ENCODE data around the gene CHAD. TPM values are rescaled to one million over a fixed set of nuclear protein-coding genes. Genes with fewer than 3 reads are reported as not detected.

Gene CHAD
- total and polyA plus RNA-seq, 2 donors (not counting 3 experiments of a cell fraction or from before 2014, with no cell fraction given), result not detected

GRCh38 chr17:50478391-50479381, 10.0 kb upstream of the CHAD start, which contains the start of gene RSAD1:
Gene RSAD1, plus strand, starts transcription at chr17:50478860. Its CDS starts 25 bp downstream, at chr17:50478885.
- dilution Hi-C loops (cut with MboI; ENCODE audit: extremely low pct_ligation_motif_present, low sequenced_read_pairs), result no loop called here
- Histone ChIP-seq H3K9ac (replicated peaks; ENCODE audit: extremely low read depth, insufficient read depth, low read length) (peak within 1 kb of the TSS; percentile 76), H3K36me3 (ENCODE audit: control insufficient read depth in 2 of 2, extremely low read depth in 1 of 2, insufficient read depth in 2 of 2, low read length in 2 of 2) (peaks cover 2 to 3% of the 10 kb centered on the region in 2 experiments), H3K4me2 (ENCODE audit: insufficient read depth, low read length) (peak within 1 kb of the TSS; percentile 95), H3K79me2 (ENCODE audit: control insufficient read depth, insufficient read depth, low read length) (peaks cover 8% of the 10 kb centered on the region), H3K4me3 (replicated peaks in 1 of 3; ENCODE audit: insufficient read depth in 1 of 3, low read depth in 1 of 3, low read length in 3 of 3) (peak within 1 kb of the TSS; percentile 58 to 85 (median 79)), H4K20me1 (replicated peaks; ENCODE audit: control insufficient read depth, extremely low read depth, insufficient read depth, low read length) (no peaks in the 10 kb centered on the region), H3K9me1 (replicated peaks; ENCODE audit: control insufficient read depth, extremely low read depth, insufficient read depth, low read length) (no peaks in the 10 kb centered on the region), H3K27me3 (ENCODE audit: control insufficient read depth in 2 of 2, insufficient read depth in 2 of 2, low read length in 2 of 2) (peaks cover 7 to 17% of the 10 kb centered on the region in 2 experiments), H3K27ac (ENCODE audit: insufficient read depth, low read depth, low read length) (peak within 1 kb of the TSS; percentile 39), H3K9me3 (replicated peaks; ENCODE audit: control insufficient read depth, insufficient read depth, low read length) (no peaks in the 10 kb centered on the region), H2AFZ (ENCODE audit: low read depth, low read length) (peak within 1 kb of the TSS; percentile 50), H3K4me1 (ENCODE audit: control insufficient read depth, extremely low read depth, insufficient read depth, low read length) (peaks cover 20% of the 10 kb centered on the region)
- TF ChIP-seq POLR2AphosphoS5 (IDR thresholded peaks at IDR 0.05; ENCODE audit: insufficient read depth, low read depth, low read length), result peak; percentile 97
- TF ChIP-seq JUN (IDR thresholded peaks at IDR 0.05; ENCODE audit: borderline replicate concordance, insufficient read depth, insufficient read length, low read depth), result no peak
- peak; percentile 77 to 88 for TF ChIP-seq CTCF (IDR thresholded peaks at IDR 0.05; ENCODE audit: extremely low read depth in 1 of 2, insufficient read depth in 1 of 2, low read depth in 1 of 2, low read length in 2 of 2)
- TF ChIP-seq, protein P1, sequence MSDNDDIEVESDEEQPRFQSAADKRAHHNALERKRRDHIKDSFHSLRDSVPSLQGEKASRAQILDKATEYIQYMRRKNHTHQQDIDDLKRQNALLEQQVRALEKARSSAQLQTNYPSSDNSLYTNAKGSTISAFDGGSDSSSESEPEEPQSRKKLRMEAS (IDR thresholded peaks at IDR 0.05; ENCODE audit: insufficient read depth, insufficient read length), result no peak
- TF ChIP-seq POLR2A (IDR thresholded peaks at IDR 0.05; ENCODE audit: low read depth, low read length), result peak; percentile 94
- TF ChIP-seq MYC (IDR thresholded peaks at IDR 0.05; ENCODE audit: low read depth, low read length), result no peak
- TF ChIP-seq EZH2 (IDR thresholded peaks at IDR 0.05; ENCODE audit: borderline replicate concordance, low read depth, low read length, severe bottlenecking), result no peak
- peak; percentile 88 for DNase-seq (ENCODE audit: low read depth, low spot score)
- ChIA-PET POLR2A (interaction anchor here (2.1 kb wide), 1 partner anchor 81 kb away, joined by 8 read pairs; the partner anchor contains the start of gene LRRC59), CTCF (interaction anchor here (0.6 to 2.4 kb wide), 28 partner anchors 8 to 365 kb away, joined by 3 to 44 read pairs (median 4); partner anchors contain the start of genes CHAD, LRRC59 and XYLT2)
- peak; percentile 89 for FAIRE-seq
- BruUV-seq (replicated peaks), result TSS peak; percentile 40
- intact Hi-C loops (cut with micrococcal nuclease), result loop anchor here (1.0 to 2.0 kb wide), 4 partner anchors 52 to 278 kb away; partner anchors contain the start of genes ACSF2 and LRRC59
